ENCODE results near the gene RDX. TPM values are rescaled to one million over a fixed set of nuclear protein-coding genes. Genes with fewer than 3 reads are reported as not detected.
"Not testable (repeated sequence)": the region's sequence is repeated elsewhere in the genome, so short reads cannot be mapped to it uniquely, and the experiment has no call there.

RDX gene
- total RNA-seq, 4 donors from 2014 or later: 75.7 to 114 (median 106) TPM

DNA sequence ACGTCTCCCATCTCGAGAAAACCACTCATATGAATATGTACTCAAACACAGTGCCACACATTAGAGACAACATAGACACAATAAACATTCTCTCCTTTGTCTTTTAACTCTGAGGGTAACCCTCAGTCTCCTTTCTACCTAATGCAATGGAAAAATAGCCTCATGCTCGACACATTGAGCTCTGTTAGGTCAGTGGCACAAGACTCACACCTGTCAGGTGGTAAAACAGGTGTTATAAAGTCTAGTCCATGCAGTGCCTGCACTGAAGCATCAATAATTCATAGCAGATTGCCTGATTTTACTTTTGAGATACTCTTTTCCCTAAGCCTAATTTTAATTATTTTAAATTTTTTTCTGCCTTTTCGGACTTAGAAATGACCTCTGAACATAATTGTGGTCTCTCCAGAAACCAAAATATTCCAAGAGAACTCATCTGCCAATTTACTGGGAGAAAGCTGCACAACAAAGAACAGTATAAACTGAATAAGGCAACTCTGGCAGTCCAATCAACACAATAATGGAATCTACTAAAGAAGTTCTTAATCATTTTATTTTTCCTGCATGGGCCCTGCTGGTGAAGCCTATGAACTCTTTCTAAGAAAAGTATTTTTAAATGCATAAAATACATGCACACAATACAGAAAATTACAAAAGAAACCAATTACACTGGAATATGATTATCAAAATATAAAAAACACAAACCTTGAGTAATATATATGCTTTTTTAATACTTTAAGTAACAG is 9.9 kb downstream of the RDX start:
- Histone ChIP-seq H3K9me3 (no peaks in the 10 kb centered on the region), H3K27ac (no peak overlapping the region), H3K4me1 (peaks cover 3 to 59% (median 4%) of the 10 kb centered on the region in 3 donors), H3K4me3 (no peak overlapping the region), H3K27me3 (no peaks in the 10 kb centered on the region), H3K36me3 (no peaks in the 10 kb centered on the region)
- 36 to 55% methylated on average over 4 of the region's 4 CpGs for WGBS, 2 donors (ENCODE audit: low coverage in 1 of 2)
- TF ChIP-seq EP300 (IDR thresholded peaks at IDR 0.05): no peak
- no peak for TF ChIP-seq POLR2AphosphoS5 (IDR thresholded peaks at IDR 0.05)
- TF ChIP-seq, protein P1, sequence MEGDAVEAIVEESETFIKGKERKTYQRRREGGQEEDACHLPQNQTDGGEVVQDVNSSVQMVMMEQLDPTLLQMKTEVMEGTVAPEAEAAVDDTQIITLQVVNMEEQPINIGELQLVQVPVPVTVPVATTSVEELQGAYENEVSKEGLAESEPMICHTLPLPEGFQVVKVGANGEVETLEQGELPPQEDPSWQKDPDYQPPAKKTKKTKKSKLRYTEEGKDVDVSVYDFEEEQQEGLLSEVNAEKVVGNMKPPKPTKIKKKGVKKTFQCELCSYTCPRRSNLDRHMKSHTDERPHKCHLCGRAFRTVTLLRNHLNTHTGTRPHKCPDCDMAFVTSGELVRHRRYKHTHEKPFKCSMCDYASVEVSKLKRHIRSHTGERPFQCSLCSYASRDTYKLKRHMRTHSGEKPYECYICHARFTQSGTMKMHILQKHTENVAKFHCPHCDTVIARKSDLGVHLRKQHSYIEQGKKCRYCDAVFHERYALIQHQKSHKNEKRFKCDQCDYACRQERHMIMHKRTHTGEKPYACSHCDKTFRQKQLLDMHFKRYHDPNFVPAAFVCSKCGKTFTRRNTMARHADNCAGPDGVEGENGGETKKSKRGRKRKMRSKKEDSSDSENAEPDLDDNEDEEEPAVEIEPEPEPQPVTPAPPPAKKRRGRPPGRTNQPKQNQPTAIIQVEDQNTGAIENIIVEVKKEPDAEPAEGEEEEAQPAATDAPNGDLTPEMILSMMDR (IDR thresholded peaks at IDR 0.05): no peak
- no peak for TF ChIP-seq POLR2A (IDR thresholded peaks at IDR 0.05)
- no peak for ATAC-seq

DNA sequence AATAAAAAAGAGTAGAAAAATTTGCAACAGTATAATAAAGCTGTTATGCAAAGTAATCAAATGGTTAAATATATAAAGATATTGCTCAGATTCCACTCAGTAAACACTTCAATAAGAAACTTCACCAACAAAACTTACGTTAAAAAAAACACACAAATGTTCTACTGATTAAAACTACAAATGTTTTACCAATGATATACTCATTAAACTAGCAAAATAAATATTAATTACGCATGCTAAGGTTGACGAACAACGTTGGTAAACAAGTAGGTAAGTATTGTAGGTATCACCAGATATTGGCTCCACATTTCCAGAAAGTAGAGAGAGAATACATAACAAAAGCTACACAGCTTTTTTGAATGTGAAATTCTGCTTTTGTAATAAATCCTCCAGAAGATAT is 12.6 kb downstream of the RDX start:
- Histone ChIP-seq H3K27ac (no peak overlapping the region), H3K36me3 (peaks cover 0 to 8% of the 10 kb centered on the region in 2 donors), H3K4me1 (peaks cover 3 to 50% (median 4%) of the 10 kb centered on the region in 3 donors), H3K27me3 (no peaks in the 10 kb centered on the region), H3K4me3 (no peak overlapping the region), H3K9me3 (no peaks in the 10 kb centered on the region)
- ATAC-seq: no peak
- TF ChIP-seq POLR2A (IDR thresholded peaks at IDR 0.05) (no peak), EP300 (IDR thresholded peaks at IDR 0.05) (no peak), POLR2AphosphoS5 (IDR thresholded peaks at IDR 0.05) (no peak)
- TF ChIP-seq, protein P1 (IDR thresholded peaks at IDR 0.05): no peak
- 71 to 79% methylated on average over 4 of the region's 4 CpGs for WGBS, 2 donors (ENCODE audit: low coverage in 1 of 2)

DNA sequence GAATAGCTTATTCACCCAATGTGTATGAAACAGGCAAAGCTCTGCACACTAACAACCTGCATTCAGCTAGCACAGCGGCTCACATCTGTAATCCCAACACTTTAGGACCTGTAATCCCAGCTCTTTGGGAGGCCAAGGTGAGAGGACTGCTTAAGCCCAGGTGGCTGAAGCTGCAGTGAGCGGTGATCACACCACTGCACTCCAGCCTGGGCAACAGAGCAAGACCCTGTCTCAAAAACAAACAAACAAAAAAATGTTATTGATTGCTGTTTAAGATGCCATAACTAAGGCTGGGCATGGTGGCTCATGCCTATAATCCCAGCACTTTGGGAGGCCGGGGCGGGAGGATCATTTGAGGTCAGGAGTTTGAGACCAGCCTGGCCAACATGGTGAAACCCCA is 15.8 kb downstream of the RDX start:
- H3K9me3 ChIP-seq, H3K27ac ChIP-seq, ATAC-seq, H3K27me3 ChIP-seq, H3K4me3 ChIP-seq: not testable (repeated sequence)
- H3K36me3 ChIP-seq: peaks cover 0 to 17% of the 10 kb centered on the region in 2 donors
- 100% methylated on average over 1 of the region's 4 CpGs; no CpG with 5 or more reads in 1 of the 2 donors for WGBS, 2 donors (ENCODE audit: low coverage in 1 of 2)
- peaks cover 0 to 20% (median 0%) of the 10 kb centered on the region in 3 donors for H3K4me1 ChIP-seq

DNA sequence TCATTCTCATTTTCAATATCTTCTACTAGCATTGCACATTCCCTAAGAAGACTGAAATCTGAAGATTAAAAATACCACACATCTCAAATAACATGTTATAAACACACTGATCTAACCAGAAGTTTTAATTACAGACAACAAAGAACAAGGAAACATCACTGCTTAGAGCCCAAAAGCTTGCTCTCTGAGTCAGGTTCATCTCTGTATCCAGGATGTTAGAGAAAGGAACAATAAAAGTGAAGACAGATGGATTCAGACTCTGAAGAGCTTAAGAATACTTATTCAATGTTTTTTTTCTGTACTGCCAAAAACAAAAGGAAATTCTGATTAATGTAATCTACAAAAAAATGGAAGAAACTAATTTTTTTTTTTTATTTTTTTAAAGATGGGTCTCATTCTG is 16.5 kb downstream of the RDX start:
- TF ChIP-seq POLR2A (IDR thresholded peaks at IDR 0.05): no peak
- TF ChIP-seq, protein P1 (IDR thresholded peaks at IDR 0.05): no peak
- TF ChIP-seq EP300 (IDR thresholded peaks at IDR 0.05): no peak
- TF ChIP-seq POLR2AphosphoS5 (IDR thresholded peaks at IDR 0.05): no peak

DNA sequence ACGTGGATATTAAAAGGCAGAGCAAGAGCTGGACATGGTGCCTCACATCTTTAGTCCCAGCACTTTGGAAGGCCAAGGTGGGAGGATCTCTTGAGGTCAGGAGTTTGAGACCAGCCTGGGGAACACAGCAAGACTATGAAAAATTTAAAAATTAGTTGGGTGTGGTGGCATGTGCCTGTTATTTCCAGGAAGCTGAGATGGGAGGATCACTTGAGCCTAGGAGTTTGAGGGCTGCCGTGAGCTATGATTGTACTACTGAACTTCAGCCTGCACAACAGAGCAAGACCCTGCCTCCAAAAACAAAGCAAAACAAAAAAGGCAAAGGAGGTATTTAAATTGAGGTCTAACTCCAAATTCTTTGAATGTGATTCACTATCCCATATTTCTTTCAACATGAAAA is 23.5 kb downstream of the RDX start:
- Histone ChIP-seq H3K36me3 (peaks cover 0 to 49% of the 10 kb centered on the region in 2 donors), H3K27me3 (no peaks in the 10 kb centered on the region), H3K27ac (no peak overlapping the region), H3K4me1 (peaks cover 0 to 34% (median 0%) of the 10 kb centered on the region in 3 donors), H3K4me3 (no peak overlapping the region), H3K9me3 (no peaks in the 10 kb centered on the region)
- ATAC-seq: no peak
- WGBS, 2 donors (ENCODE audit: low coverage in 1 of 2): 68 to 89% methylated on average over 1 to 2 of the region's 2 CpGs
- TF ChIP-seq, protein P1 (IDR thresholded peaks at IDR 0.05): no peak
- TF ChIP-seq POLR2AphosphoS5 (IDR thresholded peaks at IDR 0.05) (no peak), EP300 (IDR thresholded peaks at IDR 0.05) (no peak), POLR2A (IDR thresholded peaks at IDR 0.05) (no peak)

More for the DNA sequence above, 16.5 kb downstream of the RDX start:
- Histone ChIP-seq H3K9me3 (no peaks in the 10 kb centered on the region), H3K27ac (no peak overlapping the region), H3K27me3 (no peaks in the 10 kb centered on the region), H3K4me1 (peaks cover 0 to 15% (median 0%) of the 10 kb centered on the region in 3 donors), H3K36me3 (peaks cover 0 to 17% of the 10 kb centered on the region in 2 donors), H3K4me3 (no peak overlapping the region)
- no peak for ATAC-seq
